ENCODE measurements around the gene NEK6.

Gene NEK6

GRCh38 chr9:124345751-124346281, 88.1 kb downstream of the NEK6 start:
- no peak for DNase-seq

GRCh38 chr9:124346347-124347163, 88.8 kb downstream of the NEK6 start:
- DNase-seq = no peak

- DNase-seq = no peak
Observed at GRCh38 chr9:124347206-124347967, 89.6 kb downstream of the NEK6 start.

- no peak for DNase-seq
Observed at GRCh38 chr9:124347968-124348358, 90.2 kb downstream of the NEK6 start.

GRCh38 chr9:124348363-124348762, 90.6 kb downstream of the NEK6 start:
- DNase-seq = no peak

- DNase-seq = no peak
Observed at GRCh38 chr9:124348831-124349230, 91.1 kb downstream of the NEK6 start.

- DNase-seq = no peak
Observed at GRCh38 chr9:124349267-124349666, 91.5 kb downstream of the NEK6 start.

GRCh38 chr9:124349675-124350493, 92.1 kb downstream of the NEK6 start:
- no peak for DNase-seq

- no peak for DNase-seq
Observed at GRCh38 chr9:124350494-124351263, 92.9 kb downstream of the NEK6 start.

GRCh38 chr9:124351672-124352468, 94.1 kb downstream of the NEK6 start:
- no peak for DNase-seq

GRCh38 chr9:124352616-124353015, 94.9 kb downstream of the NEK6 start:
- no peak for DNase-seq

GRCh38 chr9:124353166-124353768, 95.5 kb downstream of the NEK6 start:
- DNase-seq = no peak

GRCh38 chr9:124353811-124354274, 96.1 kb downstream of the NEK6 start:
- no peak for DNase-seq

GRCh38 chr9:124354346-124355038, 96.7 kb downstream of the NEK6 start:
- DNase-seq = no peak

- no peak for DNase-seq
Observed at GRCh38 chr9:124355039-124355940, 97.5 kb downstream of the NEK6 start.

- no peak for DNase-seq
Observed at GRCh38 chr9:124355941-124356744, 98.4 kb downstream of the NEK6 start.

- DNase-seq = no peak
Observed at GRCh38 chr9:124356745-124357390, 99.1 kb downstream of the NEK6 start.

All from DMS79 treated with DMSO at 0.1 percent for 48 hours (cell line).